ENCODE results near the gene ATAD1. TPM values are rescaled to one million over a fixed set of nuclear protein-coding genes. Genes with fewer than 3 reads are reported as not detected.

ATAD1 gene
- total RNA-seq, 1 donor from 2014 or later: 71.0 TPM

DNA sequence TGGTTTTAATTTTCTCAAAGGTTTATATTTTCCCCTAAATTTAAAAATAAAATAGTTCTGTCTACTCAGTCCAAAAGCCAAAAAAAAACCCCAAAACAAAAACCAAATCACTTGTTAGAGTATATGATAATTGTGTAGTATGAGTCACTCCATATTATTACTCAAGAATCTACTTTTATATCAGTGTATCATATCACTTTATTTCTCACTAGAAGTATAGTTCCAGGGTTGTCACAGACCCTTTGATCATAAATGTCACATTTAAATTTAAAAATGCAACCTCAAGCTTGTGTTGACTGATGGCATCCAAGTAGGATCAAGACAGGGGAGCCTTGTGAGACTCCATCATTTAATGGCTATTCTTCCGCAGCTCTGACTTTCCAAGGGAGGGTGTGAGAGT lies 97.4 kb downstream of the ATAD1 start:
- H3K79me2 ChIP-seq (ENCODE audit: insufficient read depth, low read length): no peaks in the 10 kb centered on the region
- H3K9me3 Mint-ChIP-seq (ENCODE audit: unreplicated experiment): no peaks in the 10 kb centered on the region
- no peak overlapping the region for H3K4me2 ChIP-seq (ENCODE audit: low read length)
- no peaks in the 10 kb centered on the region for H3K27me3 Mint-ChIP-seq (ENCODE audit: low read depth, unreplicated experiment)
- H3K9me3 ChIP-seq (ENCODE audit: insufficient read depth, low read depth, low read length): no peaks in the 10 kb centered on the region
- no peaks in the 10 kb centered on the region for H3K4me1 ChIP-seq (ENCODE audit: insufficient read depth, low read length)
- no peaks in the 10 kb centered on the region for H3K27me3 ChIP-seq (ENCODE audit: insufficient read depth, low read length)
- no peak overlapping the region for H3K4me3 ChIP-seq (ENCODE audit: insufficient read depth, low read depth, low read length)
- H2AFZ ChIP-seq (ENCODE audit: low read depth, low read length): no peak overlapping the region
- H3K4me1 Mint-ChIP-seq (ENCODE audit: low read depth, unreplicated experiment): no peaks in the 10 kb centered on the region
- no peak overlapping the region for H3K4me3 Mint-ChIP-seq (ENCODE audit: unreplicated experiment)
- no peak overlapping the region for H3K27ac Mint-ChIP-seq (ENCODE audit: unreplicated experiment)
- no peak for TF ChIP-seq EZH2 (IDR thresholded peaks at IDR 0.05; ENCODE audit: insufficient read depth, low read length)
- TF ChIP-seq, protein P1, sequence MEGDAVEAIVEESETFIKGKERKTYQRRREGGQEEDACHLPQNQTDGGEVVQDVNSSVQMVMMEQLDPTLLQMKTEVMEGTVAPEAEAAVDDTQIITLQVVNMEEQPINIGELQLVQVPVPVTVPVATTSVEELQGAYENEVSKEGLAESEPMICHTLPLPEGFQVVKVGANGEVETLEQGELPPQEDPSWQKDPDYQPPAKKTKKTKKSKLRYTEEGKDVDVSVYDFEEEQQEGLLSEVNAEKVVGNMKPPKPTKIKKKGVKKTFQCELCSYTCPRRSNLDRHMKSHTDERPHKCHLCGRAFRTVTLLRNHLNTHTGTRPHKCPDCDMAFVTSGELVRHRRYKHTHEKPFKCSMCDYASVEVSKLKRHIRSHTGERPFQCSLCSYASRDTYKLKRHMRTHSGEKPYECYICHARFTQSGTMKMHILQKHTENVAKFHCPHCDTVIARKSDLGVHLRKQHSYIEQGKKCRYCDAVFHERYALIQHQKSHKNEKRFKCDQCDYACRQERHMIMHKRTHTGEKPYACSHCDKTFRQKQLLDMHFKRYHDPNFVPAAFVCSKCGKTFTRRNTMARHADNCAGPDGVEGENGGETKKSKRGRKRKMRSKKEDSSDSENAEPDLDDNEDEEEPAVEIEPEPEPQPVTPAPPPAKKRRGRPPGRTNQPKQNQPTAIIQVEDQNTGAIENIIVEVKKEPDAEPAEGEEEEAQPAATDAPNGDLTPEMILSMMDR (IDR thresholded peaks at IDR 0.05; ENCODE audit: insufficient read depth, low read depth, low read length): no peak
- no peak overlapping the region for H3K9ac ChIP-seq (ENCODE audit: low read length)
- H3K36me3 ChIP-seq (ENCODE audit: insufficient read depth, low read length): peaks cover 27% of the 10 kb centered on the region
- H3K27ac ChIP-seq (ENCODE audit: low read depth, low read length): no peak overlapping the region
- no peak for FAIRE-seq
- peaks cover 14% of the 10 kb centered on the region for H3K36me3 Mint-ChIP-seq (ENCODE audit: low read depth, unreplicated experiment)
- no peaks in the 10 kb centered on the region for H4K20me1 ChIP-seq (ENCODE audit: insufficient read depth, low read length)
- no peak for DNase-seq (ENCODE audit: low read depth)

DNA sequence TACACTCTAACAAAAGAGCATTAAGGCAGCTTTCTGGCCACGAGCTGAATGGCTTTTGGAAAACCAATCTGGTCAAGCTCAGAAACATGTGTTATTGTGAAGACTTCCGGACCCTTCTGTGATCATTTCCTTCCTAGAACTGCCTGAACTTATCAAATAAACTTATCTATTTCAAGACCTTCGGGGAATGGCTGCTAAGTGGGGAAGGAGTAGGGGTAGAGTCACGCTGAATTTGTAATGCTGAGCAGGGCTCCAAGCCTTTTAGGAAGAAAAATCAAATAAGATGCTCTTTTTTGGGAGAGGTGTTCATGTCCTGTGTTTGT lies 101.7 kb downstream of the ATAD1 start:
- H3K9me3 Mint-ChIP-seq (ENCODE audit: unreplicated experiment): no peaks in the 10 kb centered on the region
- Histone ChIP-seq H3K4me1 (ENCODE audit: insufficient read depth, low read length) (no peaks in the 10 kb centered on the region), H3K9ac (ENCODE audit: low read length) (no peak overlapping the region), H3K36me3 (ENCODE audit: insufficient read depth, low read length) (peaks cover 44% of the 10 kb centered on the region), H3K4me2 (ENCODE audit: low read length) (no peak overlapping the region), H2AFZ (ENCODE audit: low read depth, low read length) (no peak overlapping the region), H3K4me3 (ENCODE audit: insufficient read depth, low read depth, low read length) (no peak overlapping the region), H3K79me2 (ENCODE audit: insufficient read depth, low read length) (no peaks in the 10 kb centered on the region), H3K27ac (ENCODE audit: low read depth, low read length) (no peak overlapping the region), H3K9me3 (ENCODE audit: insufficient read depth, low read depth, low read length) (no peaks in the 10 kb centered on the region), H4K20me1 (ENCODE audit: insufficient read depth, low read length) (no peaks in the 10 kb centered on the region), H3K27me3 (ENCODE audit: insufficient read depth, low read length) (no peaks in the 10 kb centered on the region)
- FAIRE-seq (no peak), DNase-seq (ENCODE audit: low read depth) (no peak)
- peaks cover 18% of the 10 kb centered on the region for H3K36me3 Mint-ChIP-seq (ENCODE audit: low read depth, unreplicated experiment)
- no peak overlapping the region for H3K4me3 Mint-ChIP-seq (ENCODE audit: unreplicated experiment)
- no peak overlapping the region for H3K27ac Mint-ChIP-seq (ENCODE audit: unreplicated experiment)
- TF ChIP-seq, protein P1 (IDR thresholded peaks at IDR 0.05; ENCODE audit: insufficient read depth, low read depth, low read length): no peak
- no peak for TF ChIP-seq EZH2 (IDR thresholded peaks at IDR 0.05; ENCODE audit: insufficient read depth, low read length)
- no peaks in the 10 kb centered on the region for H3K27me3 Mint-ChIP-seq (ENCODE audit: low read depth, unreplicated experiment)
- no peaks in the 10 kb centered on the region for H3K4me1 Mint-ChIP-seq (ENCODE audit: low read depth, unreplicated experiment)

DNA sequence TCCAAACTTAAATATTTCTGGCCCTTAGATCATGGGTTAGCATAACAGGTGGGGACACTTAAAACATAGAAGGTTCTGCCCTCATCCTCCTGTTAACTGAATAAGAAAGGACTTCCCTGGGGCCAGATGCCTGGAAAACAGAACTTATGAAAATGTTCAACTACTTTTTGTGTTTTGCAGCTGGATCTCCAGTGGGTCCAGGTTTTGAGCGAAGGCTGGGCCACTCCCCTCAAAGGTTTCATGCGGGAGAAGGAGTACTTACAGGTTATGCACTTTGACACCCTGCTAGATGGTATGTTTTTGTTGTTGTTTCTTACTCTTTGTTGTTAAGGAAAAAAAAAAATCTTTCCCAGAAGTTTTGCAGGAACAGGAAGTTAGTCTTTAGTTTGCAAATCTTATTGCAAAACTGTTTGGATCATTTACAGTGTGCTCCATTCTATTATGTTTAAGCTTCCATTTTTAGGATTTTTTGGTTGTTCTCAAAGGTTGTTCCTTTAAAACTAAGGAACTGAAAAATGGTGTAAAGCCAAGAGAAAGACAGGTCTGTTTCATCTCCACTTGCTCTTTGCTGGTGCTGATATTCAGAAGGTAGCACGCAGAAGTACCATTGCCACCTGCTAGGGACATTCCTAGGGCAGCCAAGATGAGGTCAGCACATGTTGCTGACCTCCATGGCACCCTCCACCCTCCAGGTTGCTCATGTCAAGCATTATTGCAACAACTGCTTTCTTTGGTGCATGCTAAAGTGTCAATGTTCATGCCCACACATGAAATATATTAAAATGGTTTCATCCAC lies 102.3 kb downstream of the ATAD1 start:
- H3K9me3 ChIP-seq (ENCODE audit: insufficient read depth, low read depth, low read length): no peaks in the 10 kb centered on the region
- no peak overlapping the region for H3K4me3 Mint-ChIP-seq (ENCODE audit: unreplicated experiment)

More for the DNA sequence above, 102.3 kb downstream of the ATAD1 start:
- no peaks in the 10 kb centered on the region for H3K27me3 ChIP-seq (ENCODE audit: insufficient read depth, low read length)
- peaks cover 48% of the 10 kb centered on the region for H3K36me3 ChIP-seq (ENCODE audit: insufficient read depth, low read length)
- H4K20me1 ChIP-seq (ENCODE audit: insufficient read depth, low read length): no peaks in the 10 kb centered on the region
- no peaks in the 10 kb centered on the region for H3K4me1 ChIP-seq (ENCODE audit: insufficient read depth, low read length)
- DNase-seq (ENCODE audit: low read depth) (no peak), FAIRE-seq (no peak)
- no peaks in the 10 kb centered on the region for H3K79me2 ChIP-seq (ENCODE audit: insufficient read depth, low read length)
- H3K27ac ChIP-seq (ENCODE audit: low read depth, low read length): no peak overlapping the region
- TF ChIP-seq, protein P1 (IDR thresholded peaks at IDR 0.05; ENCODE audit: insufficient read depth, low read depth, low read length): no peak
- TF ChIP-seq EZH2 (IDR thresholded peaks at IDR 0.05; ENCODE audit: insufficient read depth, low read length): no peak
- no peak overlapping the region for H3K4me3 ChIP-seq (ENCODE audit: insufficient read depth, low read depth, low read length)
- H2AFZ ChIP-seq (ENCODE audit: low read depth, low read length): no peak overlapping the region
- no peaks in the 10 kb centered on the region for H3K4me1 Mint-ChIP-seq (ENCODE audit: low read depth, unreplicated experiment)
- no peak overlapping the region for H3K27ac Mint-ChIP-seq (ENCODE audit: unreplicated experiment)
- H3K4me2 ChIP-seq (ENCODE audit: low read length): no peak overlapping the region
- peaks cover 18% of the 10 kb centered on the region for H3K36me3 Mint-ChIP-seq (ENCODE audit: low read depth, unreplicated experiment)
- H3K9ac ChIP-seq (ENCODE audit: low read length): no peak overlapping the region
- H3K9me3 Mint-ChIP-seq (ENCODE audit: unreplicated experiment): no peaks in the 10 kb centered on the region
- no peaks in the 10 kb centered on the region for H3K27me3 Mint-ChIP-seq (ENCODE audit: low read depth, unreplicated experiment)

Measured in astrocyte (in vitro differentiated cells and primary cell).